ENCODE results near the gene ZSWIM1. TPM values are rescaled to one million over a fixed set of nuclear protein-coding genes. Genes with fewer than 3 reads are reported as not detected.
"Not testable (repeated sequence)": the region's sequence is repeated elsewhere in the genome, so short reads cannot be mapped to it uniquely, and the experiment has no call there.

The ZSWIM1 gene
- total RNA-seq, 1 donor from 2014 or later = 5.4 TPM

DNA sequence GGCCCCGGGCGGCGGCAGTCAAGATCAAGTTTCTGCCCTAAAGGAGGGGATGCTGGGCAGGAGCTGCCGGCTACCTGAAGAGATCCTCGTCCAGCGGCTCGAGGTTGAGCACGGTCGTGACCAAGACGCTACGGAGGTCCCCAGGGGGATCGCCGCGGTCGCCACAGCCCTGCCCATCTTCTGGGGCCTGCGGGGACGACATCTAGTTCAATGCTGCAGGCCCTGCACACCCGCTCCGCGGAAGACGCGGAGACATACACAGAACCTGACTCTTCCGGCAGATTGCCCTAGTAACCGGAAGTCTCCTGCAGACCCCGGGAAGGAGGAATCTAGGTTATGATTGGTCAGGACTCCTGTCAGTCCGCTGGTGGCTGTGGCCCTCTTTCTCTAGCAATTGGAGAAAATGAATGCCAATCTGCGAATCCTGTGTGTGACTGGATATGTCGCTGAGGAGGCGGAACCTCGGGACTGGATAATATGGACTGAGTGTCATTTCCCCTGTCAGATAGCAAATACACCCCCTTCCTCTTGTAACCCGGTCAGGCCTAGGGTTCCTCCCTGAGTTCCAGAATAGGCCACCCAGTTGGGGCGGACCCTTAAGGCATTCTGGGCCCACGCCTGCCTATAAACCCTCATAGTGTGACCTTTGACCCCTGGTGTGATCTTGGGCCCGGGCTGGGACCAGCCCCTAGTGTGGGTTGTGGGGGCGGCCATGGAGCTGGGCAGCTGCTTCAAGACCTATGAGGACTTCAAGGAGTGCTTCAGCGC is 23.7 kb upstream of the ZSWIM1 start, which contains the start of the genes ACOT8 and ZSWIM3:
ACOT8 (minus strand) TSS at position 279 of the 768 bp plus-strand sequence; CDS start at position 202, 77 bp downstream.
ZSWIM3 (plus strand) TSS at position 501 of the 768 bp plus-strand sequence; CDS start at position 713, 212 bp downstream.
- peak; percentile 100 for DNase-seq

- DNase-seq = no peak
These were observed 23.2 kb upstream of the ZSWIM1 start for GRCh38 chr20:45857882-45858216.

DNA sequence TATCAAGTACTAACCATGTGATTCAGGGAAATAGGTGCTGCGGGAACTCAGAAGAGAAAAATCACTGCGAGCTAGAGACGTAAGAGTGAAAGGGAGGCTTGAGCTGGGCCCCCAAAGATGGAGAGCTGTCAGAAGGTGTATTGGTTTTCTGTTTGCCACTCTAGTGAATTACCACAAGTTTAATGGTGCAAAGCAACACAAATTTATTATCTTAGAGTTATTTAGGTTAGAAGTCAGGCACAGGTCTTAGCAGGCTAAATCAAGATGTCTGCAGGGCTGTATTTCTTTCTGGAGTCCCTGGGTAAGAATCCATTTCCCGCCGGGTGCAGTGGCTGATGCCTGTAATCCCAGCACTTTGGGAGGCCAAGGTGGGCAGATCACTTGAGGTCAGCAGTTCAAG is 21.1 kb upstream of the ZSWIM1 start:
- DNase-seq = no peak

DNA sequence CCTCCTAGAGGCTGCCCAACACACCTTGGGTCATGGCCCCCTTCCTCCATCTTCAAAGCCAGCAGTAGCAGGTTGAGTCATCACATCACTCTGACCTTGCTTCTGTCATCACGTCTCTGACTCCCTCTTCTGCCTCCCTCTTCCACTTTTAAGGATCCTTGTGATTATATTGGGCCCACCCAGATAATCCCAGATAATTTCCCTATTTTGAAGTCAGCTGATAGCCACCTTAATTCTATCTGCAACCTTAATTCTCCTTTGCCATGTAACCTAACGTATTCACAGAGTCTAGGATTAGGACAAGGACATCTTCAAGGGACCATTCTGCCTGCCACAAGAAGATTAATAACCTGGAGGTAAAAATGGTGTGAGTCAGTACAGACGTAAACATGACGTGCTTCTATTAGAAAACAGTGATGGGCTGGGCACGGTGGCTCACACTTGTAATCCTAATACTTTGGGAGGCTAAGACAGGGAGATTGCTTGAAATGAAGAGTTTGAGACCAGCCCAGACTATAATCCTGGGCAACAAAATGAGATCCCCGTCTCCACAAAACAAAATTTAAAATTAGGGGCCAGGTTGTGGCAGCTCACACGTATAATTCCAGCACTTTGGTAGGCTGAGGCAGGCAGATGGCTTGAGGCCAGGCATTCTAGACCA is 20.3 kb upstream of the ZSWIM1 start:
- no peak for DNase-seq

- peak; percentile 69 for DNase-seq
These were observed 19.6 kb upstream of the ZSWIM1 start for GRCh38 chr20:45861221-45862075.

GRCh38 chr20:45863543-45864470 is 17.2 kb upstream of the ZSWIM1 start:
- no peak for DNase-seq

DNA sequence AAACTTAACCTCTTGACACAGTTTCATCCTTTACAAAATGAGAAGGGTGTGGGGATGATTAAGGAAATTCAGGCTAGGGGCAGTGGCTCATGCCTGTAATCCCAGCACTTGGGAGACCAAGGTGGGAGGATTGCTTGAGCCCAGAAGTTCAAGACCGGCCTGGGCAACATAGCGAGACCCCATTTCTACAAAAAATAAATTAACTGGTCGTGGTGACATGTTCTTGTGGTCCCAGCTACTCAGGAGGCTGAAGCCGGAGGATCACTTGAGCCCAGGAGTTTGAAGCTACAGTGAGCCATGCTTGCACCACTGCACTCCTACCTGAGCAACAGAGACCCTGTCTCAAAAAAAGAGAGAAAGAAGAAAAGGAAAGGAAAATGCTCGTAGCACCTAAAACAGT is 14.6 kb upstream of the ZSWIM1 start:
- no peak for DNase-seq

- DNase-seq = no peak
These were observed 13.8 kb upstream of the ZSWIM1 start for GRCh38 chr20:45867136-45867818.

DNA sequence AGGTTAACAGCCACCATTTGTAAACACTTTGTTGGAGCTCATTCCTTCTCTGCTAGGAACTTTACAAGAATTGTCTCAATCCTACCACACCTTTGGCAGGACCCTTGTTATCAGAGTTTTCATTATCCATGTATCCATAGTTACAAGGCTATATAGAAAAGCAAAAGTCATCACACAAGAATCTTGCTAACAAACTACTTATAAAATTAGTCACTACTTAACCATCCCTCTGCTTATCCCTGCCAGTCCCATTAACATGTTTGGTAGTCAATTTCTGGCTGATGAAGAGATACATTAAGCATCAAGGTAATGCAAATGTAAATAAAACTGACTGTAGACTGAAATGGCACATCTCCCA is 13.2 kb upstream of the ZSWIM1 start:
- DNase-seq = no peak

GRCh38 chr20:45872626-45873025 is 8.4 kb upstream of the ZSWIM1 start:
- no peak for DNase-seq

- DNase-seq = no peak
These were observed 7.5 kb upstream of the ZSWIM1 start for GRCh38 chr20:45873409-45874103.

DNA sequence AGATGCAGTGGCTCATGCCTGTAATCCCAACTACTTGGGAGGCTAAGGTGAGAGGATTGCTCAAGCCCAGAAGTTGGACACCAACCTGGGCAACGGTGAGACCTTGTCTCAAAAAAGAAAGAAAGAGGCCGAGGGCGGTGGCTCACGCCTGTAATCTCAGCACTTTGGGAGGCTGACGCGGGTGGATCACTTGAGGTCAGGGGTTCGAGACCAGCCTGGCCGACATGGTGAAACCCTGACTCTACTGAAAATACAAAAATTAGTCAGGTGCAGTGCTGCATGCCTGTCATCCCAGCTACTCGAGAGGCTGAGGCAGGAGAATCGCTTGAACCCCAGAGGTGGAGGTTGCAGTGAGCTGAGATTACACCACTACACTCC is 6.9 kb upstream of the ZSWIM1 start:
- DNase-seq = not testable (repeated sequence)

- no peak for DNase-seq
These were observed 6.5 kb upstream of the ZSWIM1 start for GRCh38 chr20:45874576-45874975.

- DNase-seq = no peak
These were observed 2.8 kb upstream of the ZSWIM1 start for GRCh38 chr20:45878076-45878761.

DNA sequence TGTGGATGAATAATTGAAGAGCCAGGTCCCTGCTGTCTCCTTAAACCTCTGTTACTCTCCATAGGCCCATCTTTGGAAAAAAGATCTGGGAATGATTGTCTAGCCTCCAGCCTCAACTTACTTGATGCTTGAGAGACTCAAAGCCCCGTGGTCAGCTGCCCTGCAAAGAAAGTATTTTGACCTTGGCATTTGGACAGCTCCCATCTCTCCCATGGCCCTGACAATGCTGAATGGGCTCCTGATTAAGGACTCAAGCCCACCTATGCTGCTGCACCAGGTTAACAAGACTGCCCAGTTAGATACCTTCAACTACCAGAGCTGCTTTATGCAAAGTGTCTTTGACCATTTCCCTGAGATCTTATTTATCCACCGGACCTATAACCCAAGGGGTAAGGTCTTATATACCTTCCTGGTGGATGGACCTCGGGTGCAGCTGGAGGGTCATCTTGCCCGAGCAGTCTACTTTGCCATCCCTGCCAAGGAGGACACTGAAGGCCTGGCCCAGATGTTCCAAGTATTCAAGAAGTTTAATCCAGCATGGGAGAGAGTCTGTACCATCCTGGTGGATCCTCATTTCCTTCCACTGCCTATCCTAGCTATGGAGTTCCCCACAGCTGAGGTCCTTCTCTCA is 1.6 kb downstream of the ZSWIM1 start:
- DNase-seq = no peak

DNA sequence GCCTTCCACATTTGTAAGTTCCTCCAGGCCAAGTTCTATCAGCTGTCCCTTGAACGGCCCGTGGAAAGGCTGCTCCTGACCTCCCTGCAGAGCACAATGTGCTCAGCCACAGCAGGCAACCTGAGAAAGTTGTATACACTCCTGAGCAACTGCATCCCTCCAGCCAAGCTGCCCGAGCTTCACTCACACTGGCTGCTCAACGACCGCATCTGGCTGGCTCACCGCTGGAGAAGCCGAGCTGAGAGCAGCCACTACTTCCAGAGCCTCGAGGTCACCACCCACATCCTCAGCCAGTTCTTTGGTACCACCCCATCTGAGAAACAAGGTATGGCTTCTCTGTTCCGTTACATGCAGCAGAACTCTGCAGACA is 2.1 kb downstream of the ZSWIM1 start:
- no peak for DNase-seq

GRCh38 chr20:45886590-45887345 is 5.7 kb downstream of the ZSWIM1 start:
- DNase-seq = no peak

- no peak for DNase-seq
These were observed 6.3 kb downstream of the ZSWIM1 start, which contains the start of gene SPATA25 for GRCh38 chr20:45887346-45887715. SPATA25 (minus strand) TSS chr20:45887622; CDS start chr20:45887590, 32 bp downstream.

GRCh38 chr20:45888681-45889080 is 7.7 kb downstream of the ZSWIM1 start:
- no peak for DNase-seq

Data from dermis blood vessel endothelial cell (primary cell).